NCI-H2171 treated with DMSO at 0.1 percent for 48 hours (cell line): ENCODE results near the gene USH2A.

Source experiments
- DNase-seq: peaks from one replicate; lab custom pipeline; 2025; lab: John Stamatoyannopoulos, UW

Gene USH2A

DNA sequence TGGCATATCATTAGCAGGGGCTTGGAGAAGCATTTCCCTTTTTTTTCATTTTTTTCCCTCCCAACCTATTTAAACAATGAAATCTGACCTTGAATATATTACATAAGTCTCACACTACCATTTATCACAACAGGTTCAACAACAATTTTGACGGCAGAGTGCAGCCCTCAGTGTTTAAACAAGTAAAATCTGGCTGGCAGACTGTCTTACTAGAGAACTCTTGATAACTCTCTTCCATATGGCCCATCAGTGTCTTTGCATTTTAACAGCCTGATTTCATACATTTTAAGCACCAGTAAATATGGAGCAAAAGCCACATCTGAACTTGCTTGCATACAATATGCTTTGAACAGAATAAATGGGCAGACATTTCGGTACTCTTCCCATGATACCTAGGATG, 643.1 kb downstream of the USH2A start:
- DNase-seq: peak; percentile 82

- peak; percentile 76 for DNase-seq
These were observed 643.5 kb downstream of the USH2A start for GRCh38 chr1:215779729-215780128.

DNA sequence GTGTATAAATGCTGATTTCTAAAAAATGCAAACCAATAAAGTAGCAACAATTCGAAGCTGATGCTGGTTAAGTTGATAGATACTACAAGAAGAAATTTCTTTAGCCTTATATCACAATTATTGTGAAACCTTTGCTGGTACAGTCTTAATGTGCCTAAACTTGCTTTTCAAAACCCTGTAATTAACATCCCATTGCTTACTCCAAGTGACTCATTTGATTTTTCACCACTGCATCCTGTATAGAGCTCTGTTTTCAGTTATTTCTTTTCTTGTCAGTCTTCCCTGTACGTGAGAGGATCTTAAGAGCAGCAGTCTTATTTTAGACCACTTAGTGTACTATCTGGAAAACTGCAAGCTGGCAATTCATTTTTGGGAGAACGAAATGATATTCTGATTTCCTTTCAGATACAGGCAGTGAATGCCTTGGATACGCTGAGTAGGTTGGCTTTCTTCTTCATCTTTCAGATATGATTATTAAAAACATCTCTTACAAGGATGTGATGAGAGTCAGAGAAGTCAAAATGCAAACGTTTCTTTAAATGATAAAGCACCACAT, 645.8 kb downstream of the USH2A start:
- no peak for DNase-seq

DNA sequence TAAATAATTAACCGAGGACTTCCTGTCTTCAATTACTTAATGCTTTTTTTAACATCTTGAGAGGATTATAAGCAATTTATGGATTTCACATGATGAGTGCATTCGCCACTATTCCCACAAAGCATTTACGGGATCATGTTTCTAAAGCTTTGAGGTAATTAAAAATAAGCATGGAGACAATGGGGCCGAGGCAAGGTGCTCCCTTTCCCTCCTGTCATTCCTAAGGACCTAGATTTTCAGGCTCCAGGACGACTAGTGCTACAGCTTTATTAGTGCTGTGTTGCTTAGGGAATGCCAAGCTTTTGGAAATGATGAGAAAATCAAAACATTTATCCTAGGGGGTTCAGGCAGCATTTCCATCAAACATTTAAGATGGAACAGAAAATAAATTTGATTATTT, 646.9 kb downstream of the USH2A start:
- DNase-seq: peak; percentile 3

GRCh38 chr1:215772151-215772550, 651.1 kb downstream of the USH2A start:
- DNase-seq: no peak

DNA sequence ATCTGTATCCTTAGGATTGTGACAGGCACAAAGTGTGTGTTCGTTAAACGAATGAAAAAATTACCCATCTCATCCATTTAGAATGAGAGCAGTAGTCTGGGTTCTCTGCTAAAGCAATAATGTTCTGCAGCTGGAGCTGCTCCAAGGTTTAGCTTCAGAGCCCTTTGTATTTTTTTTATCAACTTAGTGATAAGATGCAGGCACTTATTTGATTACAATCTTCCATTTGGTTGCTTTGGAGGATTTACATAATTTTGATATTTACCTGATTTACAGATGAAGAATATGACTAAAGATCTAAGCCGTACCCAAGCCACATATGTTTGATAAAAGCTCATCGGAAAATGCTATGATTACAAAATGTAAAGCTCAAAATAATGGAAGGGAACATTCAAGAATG, 654.9 kb downstream of the USH2A start:
- no peak for DNase-seq

DNA sequence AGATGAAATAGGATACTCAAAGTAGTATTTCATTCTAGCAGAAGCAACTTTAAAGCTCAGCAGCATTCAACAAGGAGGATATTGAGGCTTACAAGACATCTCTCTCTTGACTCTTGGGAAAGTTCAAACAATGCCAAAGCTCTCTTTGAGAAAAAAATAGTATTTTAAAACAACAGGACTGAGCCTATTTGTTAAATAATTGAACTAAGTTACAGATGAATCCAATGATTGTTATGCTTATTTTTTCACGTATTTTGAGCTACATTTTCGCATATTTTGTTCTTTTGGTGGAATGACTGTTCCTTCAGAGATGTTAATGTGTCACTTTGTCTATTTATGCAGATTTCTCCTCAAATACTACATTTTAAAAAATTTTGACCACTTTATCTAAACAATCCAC, 655.5 kb downstream of the USH2A start:
- no peak for DNase-seq

DNA sequence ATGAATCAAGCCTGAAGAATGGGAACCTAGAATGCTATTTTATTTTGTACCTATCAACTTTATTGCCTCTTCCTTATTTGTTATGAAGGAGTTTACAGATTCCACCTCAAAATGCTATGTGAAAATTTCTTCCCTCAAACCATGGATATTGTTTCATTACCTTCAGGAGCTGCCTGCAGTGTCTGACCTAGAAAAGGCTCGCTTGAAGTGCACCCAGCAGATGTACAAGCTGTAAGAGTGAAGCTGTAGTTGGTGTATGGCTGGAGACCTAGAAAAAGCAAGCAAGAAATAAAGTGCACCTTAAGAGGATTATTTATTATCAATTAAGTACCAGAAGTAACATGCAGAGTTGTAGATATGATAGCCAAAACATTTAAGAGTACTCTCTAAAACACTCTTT, 656.7 kb downstream of the USH2A start:
- no peak for DNase-seq

- no peak for DNase-seq
These were observed 657.4 kb downstream of the USH2A start for GRCh38 chr1:215765833-215766232.

GRCh38 chr1:215761446-215761845, 661.8 kb downstream of the USH2A start:
- no peak for DNase-seq

DNA sequence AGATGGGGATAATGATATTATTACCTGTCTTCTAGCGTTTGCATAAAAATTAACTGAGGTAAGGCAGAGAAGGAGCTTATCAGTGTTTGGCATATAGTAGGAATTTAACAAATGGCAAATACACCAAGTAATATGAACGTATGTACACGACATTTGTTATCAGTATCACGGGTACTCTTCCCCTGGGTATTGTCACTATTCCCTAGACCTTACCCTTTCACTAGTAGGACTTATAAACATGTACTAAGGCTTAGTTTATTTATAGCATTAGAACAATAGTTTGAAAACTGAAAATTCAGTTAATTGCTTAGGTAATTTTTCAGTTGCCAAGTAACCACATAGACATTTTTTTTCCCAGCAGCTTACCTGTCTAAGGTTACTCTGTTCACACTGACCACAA, 669.1 kb downstream of the USH2A start:
- DNase-seq: no peak

GRCh38 chr1:215749414-215749813, 673.8 kb downstream of the USH2A start:
- no peak for DNase-seq

- DNase-seq: no peak
These were observed 674.8 kb downstream of the USH2A start for GRCh38 chr1:215748431-215748830.

GRCh38 chr1:215744419-215744818, 678.8 kb downstream of the USH2A start:
- no peak for DNase-seq

DNA sequence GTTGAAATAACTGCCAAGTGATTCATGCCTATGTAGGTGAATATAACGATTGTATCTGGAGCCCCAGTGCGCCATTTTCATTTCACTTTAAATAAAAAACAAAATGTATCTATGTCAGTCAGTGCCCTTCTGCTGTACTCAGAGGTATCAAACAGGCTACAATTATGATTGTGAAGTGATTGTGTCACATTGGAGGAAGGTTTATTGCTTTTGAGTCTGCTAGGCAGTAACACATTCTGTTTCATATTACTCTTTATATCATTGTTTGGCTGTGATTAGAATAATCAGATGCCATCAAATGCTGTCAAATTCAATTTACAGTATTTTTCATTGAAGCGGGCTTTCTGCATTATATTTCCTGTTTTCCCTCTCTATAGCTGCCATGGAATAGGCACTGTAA, 684.2 kb downstream of the USH2A start:
- DNase-seq: no peak

GRCh38 chr1:215731699-215732098, 691.5 kb downstream of the USH2A start:
- DNase-seq: no peak

GRCh38 chr1:215730600-215730999, 692.6 kb downstream of the USH2A start:
- no peak for DNase-seq

- no peak for DNase-seq
These were observed 695.1 kb downstream of the USH2A start for GRCh38 chr1:215728169-215728568.

DNA sequence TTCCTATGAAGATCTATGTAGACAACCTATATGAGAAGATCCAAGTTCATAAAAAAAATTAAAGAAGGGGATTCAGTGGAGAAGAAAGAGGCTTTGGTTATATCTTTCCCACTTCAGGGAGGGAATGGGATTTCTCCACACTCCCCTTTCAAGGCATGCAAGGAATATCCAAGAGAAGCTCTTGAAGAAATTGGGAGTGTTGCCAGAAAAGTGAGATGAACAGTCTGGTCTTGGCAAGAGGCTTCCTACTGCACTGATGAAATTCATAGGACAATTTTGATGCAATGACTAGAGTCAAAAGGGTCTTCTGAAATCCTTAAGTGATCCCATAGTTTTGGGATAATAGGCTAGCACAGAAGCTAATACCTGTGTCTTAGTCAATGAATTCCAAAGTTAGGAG, 703.1 kb downstream of the USH2A start:
- no peak for DNase-seq

DNA sequence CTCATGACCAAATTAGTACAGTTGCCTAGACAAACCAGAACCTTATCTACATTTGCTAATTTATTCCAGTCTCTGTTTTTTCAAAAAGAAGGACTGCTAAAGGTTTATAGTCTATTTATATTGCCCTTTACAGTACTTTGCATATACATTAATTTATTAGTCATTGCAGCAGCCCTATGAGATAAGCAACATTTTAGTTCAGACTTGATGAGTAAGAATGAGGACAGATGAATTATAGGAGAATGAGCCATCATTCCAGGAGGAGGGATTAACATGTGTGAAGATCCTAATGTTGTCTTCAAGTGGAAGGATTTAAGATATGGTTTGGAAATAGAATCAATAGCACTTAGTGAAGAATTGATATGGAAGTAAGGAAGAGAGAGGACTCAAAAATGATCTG, 703.7 kb downstream of the USH2A start:
- no peak for DNase-seq

GRCh38 chr1:215718575-215719287, 704.5 kb downstream of the USH2A start:
- no peak for DNase-seq

GRCh38 chr1:215717677-215718426, 705.4 kb downstream of the USH2A start:
- DNase-seq: no peak

- DNase-seq: no peak
These were observed 712.4 kb downstream of the USH2A start for GRCh38 chr1:215710899-215711225.
